ENCODE results near the gene FAM47E. TPM values are rescaled to one million over a fixed set of nuclear protein-coding genes. Genes with fewer than 3 reads are reported as not detected.

The FAM47E gene
- total and polyA plus RNA-seq, 5 donors from 2014 or later: 0.57 to 1.0 TPM; not detected in 3

DNA sequence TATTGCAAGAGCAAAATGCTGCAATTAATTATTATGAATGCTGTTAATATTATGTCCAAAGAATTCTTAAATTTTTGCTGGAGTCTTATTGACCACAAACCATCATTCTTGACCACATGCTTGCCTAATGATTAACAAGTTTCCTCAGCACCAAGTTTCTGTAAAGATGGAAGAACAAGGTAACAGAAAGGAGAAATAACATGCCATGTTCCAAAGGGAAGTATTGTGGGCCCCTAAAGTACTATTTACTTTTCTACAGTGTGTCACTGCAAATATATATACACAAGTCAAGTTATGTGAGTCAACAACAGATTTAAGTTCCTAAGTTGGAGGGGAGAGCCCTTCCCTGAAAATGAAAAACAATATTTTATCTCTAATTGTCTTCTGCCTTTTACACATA is 20.6 kb downstream of the FAM47E start:
- no peak overlapping the region for H3K4me3 ChIP-seq (ENCODE audit: low read depth, low read length)
- Mint-ChIP-seq H3K4me1 (no peaks in the 10 kb centered on the region), H3K27me3 (peaks cover 49% of the 10 kb centered on the region), H3K9me3 (peaks cover 0 to 2% (median 0%) of the 10 kb centered on the region in 7 donors), H3K27ac (no peak overlapping the region), H3K4me3 (no peak overlapping the region), H3K36me3 (no peaks in the 10 kb centered on the region)
- no peak for DNase-seq
- no peaks in the 10 kb centered on the region for H3K9me3 ChIP-seq (ENCODE audit: control insufficient read depth in 2 of 2, low read length in 2 of 2)
- H3K36me3 ChIP-seq (ENCODE audit: control insufficient read depth, insufficient read depth, low read length): no peaks in the 10 kb centered on the region
- no peaks in the 10 kb centered on the region for H3K4me1 ChIP-seq (ENCODE audit: control insufficient read depth, insufficient read depth, low read length, poor library complexity, severe bottlenecking)
- peaks cover 4% of the 10 kb centered on the region for H3K27me3 ChIP-seq (ENCODE audit: control insufficient read depth, insufficient read depth, low read length)
- no peak overlapping the region for H3K27ac ChIP-seq (ENCODE audit: insufficient read depth, low read length, poor library complexity, severe bottlenecking)
- no peak for ATAC-seq (ENCODE audit: low read depth in 2 of 2)

DNA sequence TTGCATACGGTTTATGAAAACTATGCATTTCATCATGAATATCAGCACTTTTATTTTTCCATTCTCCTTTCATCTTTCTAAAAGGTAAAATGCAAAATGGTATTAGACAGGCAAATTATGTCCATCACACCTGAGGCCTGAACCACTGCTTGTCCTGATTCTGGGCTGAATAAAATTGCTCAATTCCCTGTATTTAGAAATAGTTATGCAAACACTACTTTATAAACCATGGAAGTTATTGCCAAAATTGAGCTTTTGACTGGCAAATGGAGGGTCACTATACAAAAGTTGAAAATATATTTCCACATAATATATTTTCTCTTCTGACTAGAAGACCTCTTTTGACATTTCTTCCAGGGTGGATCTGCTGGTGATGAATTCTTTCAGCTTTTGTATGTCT is 21.1 kb downstream of the FAM47E start:
- no peak overlapping the region for H3K4me3 Mint-ChIP-seq
- no peak for ATAC-seq (ENCODE audit: low read depth in 2 of 2)
- no peak for DNase-seq
- H3K27me3 ChIP-seq (ENCODE audit: control insufficient read depth, insufficient read depth, low read length): peaks cover 2% of the 10 kb centered on the region
- no peak overlapping the region for H3K27ac ChIP-seq (ENCODE audit: insufficient read depth, low read length, poor library complexity, severe bottlenecking)
- H3K9me3 Mint-ChIP-seq: peaks cover 0 to 2% (median 0%) of the 10 kb centered on the region in 7 donors
- no peaks in the 10 kb centered on the region for H3K36me3 Mint-ChIP-seq
- H3K36me3 ChIP-seq (ENCODE audit: control insufficient read depth, insufficient read depth, low read length): no peaks in the 10 kb centered on the region
- no peaks in the 10 kb centered on the region for H3K4me1 Mint-ChIP-seq
- H3K9me3 ChIP-seq (ENCODE audit: control insufficient read depth in 2 of 2, low read length in 2 of 2): no peaks in the 10 kb centered on the region
- no peak overlapping the region for H3K4me3 ChIP-seq (ENCODE audit: low read depth, low read length)
- peaks cover 54% of the 10 kb centered on the region for H3K27me3 Mint-ChIP-seq
- H3K4me1 ChIP-seq (ENCODE audit: control insufficient read depth, insufficient read depth, low read length, poor library complexity, severe bottlenecking): no peaks in the 10 kb centered on the region
- no peak overlapping the region for H3K27ac Mint-ChIP-seq

- Histone ChIP-seq H3K36me3 (ENCODE audit: control insufficient read depth, insufficient read depth, low read length) (no peaks in the 10 kb centered on the region), H3K27me3 (ENCODE audit: control insufficient read depth, insufficient read depth, low read length) (peaks cover 2% of the 10 kb centered on the region), H3K9me3 (ENCODE audit: control insufficient read depth in 2 of 2, low read length in 2 of 2) (no peaks in the 10 kb centered on the region), H3K4me3 (ENCODE audit: low read depth, low read length) (no peak overlapping the region), H3K4me1 (ENCODE audit: control insufficient read depth, insufficient read depth, low read length, poor library complexity, severe bottlenecking) (no peaks in the 10 kb centered on the region), H3K27ac (ENCODE audit: insufficient read depth, low read length, poor library complexity, severe bottlenecking) (no peak overlapping the region)
- Mint-ChIP-seq H3K27me3 (peaks cover 58% of the 10 kb centered on the region), H3K36me3 (no peaks in the 10 kb centered on the region), H3K4me3 (no peak overlapping the region), H3K27ac (no peak overlapping the region), H3K9me3 (peaks cover 0 to 2% (median 0%) of the 10 kb centered on the region in 7 donors), H3K4me1 (no peaks in the 10 kb centered on the region)
- no peak for DNase-seq
- no peak for ATAC-seq (ENCODE audit: low read depth in 2 of 2)
These were observed 21.5 kb downstream of the FAM47E start for GRCh38 chr4:76272999-76273398.

GRCh38 chr4:76275486-76276124 is 24.1 kb downstream of the FAM47E start:
- H3K4me3 Mint-ChIP-seq: no peak overlapping the region

DNA sequence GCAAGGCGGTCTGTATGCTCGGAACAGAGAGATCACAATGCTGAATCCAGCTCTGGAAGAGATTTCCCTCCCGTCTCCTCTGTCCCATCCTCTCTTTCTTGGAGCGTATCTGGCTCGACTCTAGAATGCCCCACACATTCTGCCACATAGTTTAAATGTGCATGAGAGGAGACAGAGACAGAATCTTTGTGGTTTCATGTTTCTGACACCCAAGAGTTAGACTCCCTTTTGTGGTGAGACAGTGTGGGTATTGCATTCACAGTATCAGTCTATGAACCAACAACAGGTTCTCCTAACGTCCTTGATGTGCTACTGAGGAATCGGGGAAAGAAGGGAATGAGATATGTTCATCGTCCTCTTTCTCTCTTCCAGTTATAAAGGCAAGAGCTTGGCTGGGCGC is 25.3 kb downstream of the FAM47E start:
- H3K27me3 ChIP-seq (ENCODE audit: control insufficient read depth, insufficient read depth, low read length): peaks cover 6% of the 10 kb centered on the region
- H3K4me1 Mint-ChIP-seq: no peaks in the 10 kb centered on the region

More at GRCh38 chr4:76275486-76276124, 24.1 kb downstream of the FAM47E start:
- Histone ChIP-seq H3K36me3 (ENCODE audit: control insufficient read depth, insufficient read depth, low read length) (no peaks in the 10 kb centered on the region), H3K27me3 (ENCODE audit: control insufficient read depth, insufficient read depth, low read length) (peaks cover 6% of the 10 kb centered on the region), H3K9me3 (ENCODE audit: control insufficient read depth in 2 of 2, low read length in 2 of 2) (no peaks in the 10 kb centered on the region), H3K4me3 (ENCODE audit: low read depth, low read length) (no peak overlapping the region), H3K27ac (ENCODE audit: insufficient read depth, low read length, poor library complexity, severe bottlenecking) (no peak overlapping the region), H3K4me1 (ENCODE audit: control insufficient read depth, insufficient read depth, low read length, poor library complexity, severe bottlenecking) (no peaks in the 10 kb centered on the region)
- Mint-ChIP-seq H3K27me3 (peaks cover 58% of the 10 kb centered on the region), H3K9me3 (peaks cover 0 to 2% (median 0%) of the 10 kb centered on the region in 7 donors), H3K4me1 (no peaks in the 10 kb centered on the region), H3K27ac (no peak overlapping the region), H3K36me3 (no peaks in the 10 kb centered on the region)
- DNase-seq: no peak
- ATAC-seq (ENCODE audit: low read depth in 2 of 2): no peak

GRCh38 chr4:76277667-76278066 is 26.1 kb downstream of the FAM47E start:
- no peak overlapping the region for H3K27ac ChIP-seq (ENCODE audit: insufficient read depth, low read length, poor library complexity, severe bottlenecking)
- no peaks in the 10 kb centered on the region for H3K36me3 Mint-ChIP-seq
- no peak overlapping the region for H3K4me3 ChIP-seq (ENCODE audit: low read depth, low read length)
- DNase-seq (no peak), ATAC-seq (ENCODE audit: low read depth in 2 of 2) (no peak)
- H3K27me3 Mint-ChIP-seq: peaks cover 46% of the 10 kb centered on the region
- no peaks in the 10 kb centered on the region for H3K4me1 Mint-ChIP-seq
- no peaks in the 10 kb centered on the region for H3K9me3 ChIP-seq (ENCODE audit: control insufficient read depth in 2 of 2, low read length in 2 of 2)
- H3K27ac Mint-ChIP-seq: no peak overlapping the region
- no peaks in the 10 kb centered on the region for H3K36me3 ChIP-seq (ENCODE audit: control insufficient read depth, insufficient read depth, low read length)
- H3K9me3 Mint-ChIP-seq: peaks cover 0 to 1% (median 0%) of the 10 kb centered on the region in 7 donors
- H3K4me3 Mint-ChIP-seq: no peak overlapping the region
- H3K4me1 ChIP-seq (ENCODE audit: control insufficient read depth, insufficient read depth, low read length, poor library complexity, severe bottlenecking): no peaks in the 10 kb centered on the region
- H3K27me3 ChIP-seq (ENCODE audit: control insufficient read depth, insufficient read depth, low read length): peaks cover 6% of the 10 kb centered on the region

More for the DNA sequence above, 25.3 kb downstream of the FAM47E start:
- no peak overlapping the region for H3K4me3 ChIP-seq (ENCODE audit: low read depth, low read length)
- no peak for ATAC-seq (ENCODE audit: low read depth in 2 of 2)
- no peaks in the 10 kb centered on the region for H3K9me3 ChIP-seq (ENCODE audit: control insufficient read depth in 2 of 2, low read length in 2 of 2)
- no peak overlapping the region for H3K27ac ChIP-seq (ENCODE audit: insufficient read depth, low read length, poor library complexity, severe bottlenecking)
- Mint-ChIP-seq H3K4me3 (no peak overlapping the region), H3K36me3 (no peaks in the 10 kb centered on the region), H3K27ac (no peak overlapping the region), H3K27me3 (peaks cover 53% of the 10 kb centered on the region), H3K9me3 (peaks cover 0 to 1% (median 0%) of the 10 kb centered on the region in 7 donors)
- H3K4me1 ChIP-seq (ENCODE audit: control insufficient read depth, insufficient read depth, low read length, poor library complexity, severe bottlenecking): no peaks in the 10 kb centered on the region
- H3K36me3 ChIP-seq (ENCODE audit: control insufficient read depth, insufficient read depth, low read length): no peaks in the 10 kb centered on the region
- no peak for DNase-seq

DNA sequence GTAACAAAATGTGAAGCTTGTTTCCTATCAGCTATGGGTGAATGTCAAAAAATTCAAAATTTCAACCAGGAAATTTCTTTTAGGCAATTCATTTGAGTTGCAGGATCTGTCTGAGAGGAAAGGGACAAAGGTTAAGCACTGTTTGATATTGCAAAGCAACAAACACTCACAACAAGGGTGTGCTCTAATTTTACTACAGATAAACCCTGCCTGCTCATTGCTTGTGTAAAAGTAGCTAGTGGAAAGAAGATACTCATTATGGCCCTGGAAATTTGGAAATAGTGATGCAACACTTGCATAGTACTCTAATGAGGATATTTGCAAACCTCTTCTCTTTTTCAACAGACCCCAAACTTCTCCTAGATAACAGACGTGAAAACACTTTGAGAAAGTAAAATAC is 27.1 kb downstream of the FAM47E start:
- Histone ChIP-seq H3K27ac (ENCODE audit: insufficient read depth, low read length, poor library complexity, severe bottlenecking) (no peak overlapping the region), H3K9me3 (ENCODE audit: control insufficient read depth in 2 of 2, low read length in 2 of 2) (no peaks in the 10 kb centered on the region), H3K36me3 (ENCODE audit: control insufficient read depth, insufficient read depth, low read length) (no peaks in the 10 kb centered on the region), H3K4me1 (ENCODE audit: control insufficient read depth, insufficient read depth, low read length, poor library complexity, severe bottlenecking) (no peaks in the 10 kb centered on the region), H3K27me3 (ENCODE audit: control insufficient read depth, insufficient read depth, low read length) (peaks cover 6% of the 10 kb centered on the region), H3K4me3 (ENCODE audit: low read depth, low read length) (no peak overlapping the region)
- ATAC-seq (ENCODE audit: low read depth in 2 of 2): no peak
- Mint-ChIP-seq H3K4me1 (no peaks in the 10 kb centered on the region), H3K9me3 (peaks cover 0 to 1% (median 0%) of the 10 kb centered on the region in 7 donors), H3K4me3 (no peak overlapping the region), H3K36me3 (no peaks in the 10 kb centered on the region), H3K27ac (no peak overlapping the region), H3K27me3 (peaks cover 42% of the 10 kb centered on the region)
- no peak for DNase-seq

DNA sequence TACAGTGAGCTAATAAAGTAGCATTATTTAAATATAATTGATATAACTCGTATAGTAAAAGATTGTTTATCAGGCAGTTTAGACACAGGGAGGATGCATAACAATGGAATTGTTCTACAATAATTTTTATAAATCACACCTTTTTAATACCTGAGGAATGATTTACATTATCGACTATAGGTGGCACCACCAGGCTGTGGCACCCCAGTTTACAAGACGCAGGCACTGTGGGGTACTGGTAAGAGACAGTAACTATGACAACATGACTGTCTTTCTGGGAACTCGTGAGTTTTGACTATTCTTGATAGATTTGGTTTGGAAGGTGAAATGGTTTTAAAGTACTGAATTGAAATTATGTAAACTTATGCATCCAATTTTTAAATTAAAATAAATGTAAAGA is 27.9 kb downstream of the FAM47E start:
- H3K27ac ChIP-seq (ENCODE audit: insufficient read depth, low read length, poor library complexity, severe bottlenecking): no peak overlapping the region
- peak in 1 of 3 donors; percentile 37 for DNase-seq
- Mint-ChIP-seq H3K4me1 (no peaks in the 10 kb centered on the region), H3K27me3 (peaks cover 35% of the 10 kb centered on the region), H3K27ac (no peak overlapping the region), H3K9me3 (peaks cover 0 to 1% (median 0%) of the 10 kb centered on the region in 7 donors), H3K4me3 (no peak overlapping the region), H3K36me3 (no peaks in the 10 kb centered on the region)
- peaks cover 6% of the 10 kb centered on the region for H3K27me3 ChIP-seq (ENCODE audit: control insufficient read depth, insufficient read depth, low read length)
- H3K4me3 ChIP-seq (ENCODE audit: low read depth, low read length): no peak overlapping the region
- no peaks in the 10 kb centered on the region for H3K36me3 ChIP-seq (ENCODE audit: control insufficient read depth, insufficient read depth, low read length)
- no peaks in the 10 kb centered on the region for H3K4me1 ChIP-seq (ENCODE audit: control insufficient read depth, insufficient read depth, low read length, poor library complexity, severe bottlenecking)
- no peak for ATAC-seq (ENCODE audit: low read depth in 2 of 2)
- H3K9me3 ChIP-seq (ENCODE audit: control insufficient read depth in 2 of 2, low read length in 2 of 2): no peaks in the 10 kb centered on the region
